Activated T-helper 1 cell treated with Interleukin-2 at 50 U/mL for 16 hours (primary cell): Measurements from ENCODE around the gene OSTM1.

Source experiments
- DNase-seq: peaks from one replicate; pipeline ENCODE4 v3.0.0-alpha.2; 2020; ENCODE audit warnings: low read depth

The OSTM1 gene, protein sequence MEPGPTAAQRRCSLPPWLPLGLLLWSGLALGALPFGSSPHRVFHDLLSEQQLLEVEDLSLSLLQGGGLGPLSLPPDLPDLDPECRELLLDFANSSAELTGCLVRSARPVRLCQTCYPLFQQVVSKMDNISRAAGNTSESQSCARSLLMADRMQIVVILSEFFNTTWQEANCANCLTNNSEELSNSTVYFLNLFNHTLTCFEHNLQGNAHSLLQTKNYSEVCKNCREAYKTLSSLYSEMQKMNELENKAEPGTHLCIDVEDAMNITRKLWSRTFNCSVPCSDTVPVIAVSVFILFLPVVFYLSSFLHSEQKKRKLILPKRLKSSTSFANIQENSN

GRCh38 chr6:108074359-108075144 is at the start of gene OSTM1:
Gene OSTM1, minus strand, starts transcription at chr6:108074741. Its CDS starts 90 bp downstream, at chr6:108074651.
- DNase-seq, result peak; percentile 94

GRCh38 chr6:108123946-108124345 is 49.4 kb upstream of the OSTM1 start:
- no peak for DNase-seq

DNA sequence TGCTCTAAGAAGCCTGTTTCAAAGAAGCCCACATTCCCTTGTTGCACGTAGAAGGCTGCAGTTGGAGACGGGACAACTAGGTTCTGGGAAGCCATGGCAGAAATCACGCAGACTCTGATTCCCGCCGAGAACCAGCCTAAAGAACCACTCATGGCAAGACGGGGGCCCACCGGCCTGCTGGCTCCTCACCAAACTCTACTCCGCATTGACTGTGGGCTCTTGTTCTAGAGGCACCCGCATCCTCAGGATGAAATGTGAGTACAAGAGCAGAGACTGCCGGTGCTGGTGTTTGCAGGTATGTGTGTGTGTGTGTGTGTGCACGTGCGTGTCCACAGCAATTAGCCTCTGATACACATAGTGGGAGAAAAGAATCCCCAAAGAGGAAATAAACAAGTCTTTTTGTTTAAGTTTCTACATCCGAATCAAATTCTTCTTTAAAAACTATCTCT is 49.0 kb upstream of the OSTM1 start:
- no peak for DNase-seq

DNA sequence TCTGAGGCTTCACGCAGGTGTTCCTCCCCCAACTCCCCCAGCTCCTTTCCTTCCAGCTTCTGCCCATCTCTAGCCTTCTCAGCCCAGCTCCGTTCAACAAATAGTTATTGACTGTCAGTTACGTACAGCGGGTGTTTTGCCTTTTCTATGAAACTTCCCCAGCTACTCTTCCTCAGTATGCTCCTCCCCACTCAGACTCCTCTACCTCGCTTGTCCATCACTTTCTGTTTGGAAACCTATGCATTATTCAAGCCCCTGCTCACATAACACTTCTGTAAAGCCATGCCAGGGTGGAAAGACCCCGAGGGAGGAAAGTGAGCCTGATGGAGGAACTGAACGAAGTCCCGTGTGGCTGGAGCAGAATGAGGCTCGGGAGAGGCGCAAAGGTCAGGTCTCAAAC is 47.1 kb upstream of the OSTM1 start:
- DNase-seq, result no peak

- DNase-seq, result no peak
Observed at GRCh38 chr6:108120311-108120710, 45.8 kb upstream of the OSTM1 start.

- no peak for DNase-seq
Observed at GRCh38 chr6:108119769-108120141, 45.2 kb upstream of the OSTM1 start.

DNA sequence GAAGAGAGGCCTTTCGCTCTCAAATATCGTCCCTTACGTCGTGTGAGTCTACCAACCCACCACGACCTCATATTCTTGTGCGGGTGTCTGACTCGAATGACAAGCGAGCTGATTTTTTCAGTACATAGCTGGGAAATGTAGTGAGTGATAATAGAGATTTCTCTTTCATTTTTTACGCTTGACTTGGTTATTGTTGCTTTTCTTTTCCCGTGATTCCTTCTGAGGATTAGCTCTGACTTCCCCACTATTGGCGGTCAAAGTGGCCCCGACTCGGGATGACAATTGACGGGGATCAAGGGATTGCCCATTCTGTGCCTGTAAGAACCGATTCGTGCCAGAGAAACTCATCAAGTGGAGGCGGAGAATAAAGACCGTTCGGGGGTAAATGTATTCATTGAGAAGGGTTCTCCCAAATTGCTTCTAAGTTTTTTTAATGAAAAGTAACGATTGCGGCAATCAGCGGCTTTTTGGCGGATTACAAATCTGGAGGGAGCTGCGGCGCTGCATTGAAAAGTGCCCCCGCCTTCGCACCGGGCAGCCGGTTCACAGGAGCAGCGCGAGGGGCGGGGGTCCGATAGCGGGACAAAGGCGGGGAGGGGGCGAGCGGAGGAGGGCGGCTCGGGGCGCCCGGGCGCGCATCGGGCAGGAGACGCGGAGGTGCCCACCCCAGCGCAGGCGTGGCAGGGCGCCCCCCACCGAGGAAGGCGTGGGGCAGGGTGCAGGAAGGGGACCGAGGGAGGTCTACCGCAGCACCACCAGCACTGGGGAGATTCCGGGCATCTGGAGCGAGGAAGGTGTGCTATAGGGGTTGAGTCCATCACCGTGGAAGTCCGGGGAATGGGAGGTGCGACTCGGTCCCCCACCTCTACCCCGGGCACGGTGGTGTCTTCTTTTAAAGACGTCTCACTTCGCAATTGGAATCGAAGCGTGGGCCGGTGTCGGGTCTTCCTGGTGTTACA is 44.5 kb upstream of the OSTM1 start:
- no peak for DNase-seq

GRCh38 chr6:108118359-108118724 is 43.8 kb upstream of the OSTM1 start:
- DNase-seq, result no peak

- no peak for DNase-seq
Observed at GRCh38 chr6:108117427-108118358, 43.2 kb upstream of the OSTM1 start.

DNA sequence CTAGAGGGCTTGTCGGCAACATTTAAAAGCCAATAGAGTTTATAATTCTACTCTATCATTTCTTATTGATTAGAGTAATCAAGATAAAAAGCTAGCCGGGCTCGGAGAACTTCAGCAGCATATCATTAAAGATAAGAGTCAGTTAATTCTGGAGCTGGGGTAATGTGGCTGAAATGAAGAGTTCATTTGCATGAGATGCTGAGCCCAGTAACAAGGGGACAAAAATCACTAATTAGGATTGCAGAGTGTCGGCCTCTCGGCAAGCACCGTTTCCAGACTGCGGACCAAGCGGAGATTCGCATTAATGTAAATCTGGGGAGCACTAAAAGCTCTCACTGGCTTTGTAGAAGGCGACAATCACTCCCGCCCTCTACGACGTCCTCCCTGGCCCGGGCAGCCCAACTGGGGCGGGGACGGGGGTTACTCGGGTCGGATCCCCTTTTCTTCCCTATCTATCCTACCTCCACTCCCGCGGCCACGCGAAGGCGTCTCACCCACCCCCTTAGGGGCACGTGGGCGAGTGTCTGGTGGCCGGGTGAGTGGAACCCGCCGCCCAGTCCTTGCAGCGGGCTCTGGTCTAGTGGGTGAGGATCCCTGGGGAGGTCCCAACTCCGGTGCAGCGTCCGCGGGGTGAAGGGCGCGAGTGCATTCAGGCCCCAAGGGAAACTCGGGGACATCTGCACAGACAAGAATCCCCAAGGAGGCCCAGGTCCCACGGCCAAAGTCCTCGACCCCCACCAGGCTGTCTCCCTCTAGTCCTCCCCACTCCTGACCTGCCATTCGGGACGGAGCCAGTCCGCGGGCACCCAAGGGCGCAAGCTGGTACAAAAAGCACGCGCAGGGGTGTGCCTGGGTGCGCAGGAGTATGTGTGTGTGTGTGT is 42.2 kb upstream of the OSTM1 start:
- no peak for DNase-seq

DNA sequence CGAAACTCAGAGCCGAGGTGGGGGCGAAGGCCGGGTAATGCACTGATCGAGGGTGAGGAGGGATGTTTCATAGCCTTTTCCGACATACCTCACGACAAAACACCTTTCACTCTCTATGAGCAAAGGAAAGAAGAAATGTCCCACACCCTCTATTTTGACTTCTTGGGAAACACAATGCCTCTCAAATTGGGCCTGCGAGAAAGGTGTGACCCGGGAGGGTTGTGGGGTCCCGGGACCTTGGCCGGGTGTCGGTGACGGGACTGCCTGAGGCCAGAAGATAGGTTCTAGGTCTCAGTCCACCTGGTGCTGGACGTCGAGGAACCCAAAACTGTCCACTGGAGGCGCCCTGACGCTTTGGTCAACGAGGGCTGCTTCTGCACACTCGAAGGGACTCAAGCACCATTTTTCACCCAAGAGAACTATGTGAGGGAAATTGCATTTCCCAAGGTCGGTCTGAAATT is 41.1 kb upstream of the OSTM1 start:
- no peak for DNase-seq

- no peak for DNase-seq
Observed at GRCh38 chr6:108114841-108115597, 40.5 kb upstream of the OSTM1 start.

- no peak for DNase-seq
Observed at GRCh38 chr6:108113557-108114519, 39.3 kb upstream of the OSTM1 start.

DNA sequence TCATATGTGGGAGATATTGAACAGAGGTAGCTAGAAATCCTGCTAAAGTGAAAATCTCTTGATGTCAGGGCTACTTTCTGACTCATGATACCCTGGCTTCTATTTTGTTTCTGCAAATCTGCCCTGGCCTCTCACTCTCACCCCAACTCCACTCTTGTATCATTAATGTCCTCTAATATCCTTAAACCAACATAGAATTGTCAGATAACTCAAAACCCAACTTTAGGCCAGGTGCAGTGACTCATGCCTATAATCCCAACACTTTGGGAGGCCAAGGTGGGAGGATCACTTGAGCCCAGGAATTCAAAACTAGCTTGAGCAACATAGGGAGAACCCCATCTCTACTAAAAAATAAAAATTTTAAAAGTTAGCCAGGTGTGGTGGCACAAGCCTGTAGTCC is 33.8 kb upstream of the OSTM1 start:
- DNase-seq, result no peak

GRCh38 chr6:108107102-108107501 is 32.6 kb upstream of the OSTM1 start:
- no peak for DNase-seq

DNA sequence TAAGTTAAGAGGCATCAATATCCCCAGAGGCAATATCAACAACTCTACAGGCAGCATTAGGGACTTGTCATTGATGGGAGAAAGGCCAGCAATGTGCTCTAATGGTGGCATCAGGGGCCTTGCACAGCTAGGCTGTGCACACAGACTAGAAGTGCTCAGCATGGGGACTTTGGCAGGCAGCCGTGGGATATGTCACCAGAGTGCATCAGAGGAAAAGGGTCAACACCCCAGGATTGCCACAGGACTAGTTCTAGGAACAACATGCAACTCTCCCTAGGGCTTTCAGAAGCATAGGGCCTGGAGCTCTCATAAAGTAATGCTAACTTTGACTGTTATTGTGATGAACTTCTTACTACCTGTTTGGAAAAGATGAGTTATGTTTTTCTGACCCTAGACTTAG is 32.2 kb upstream of the OSTM1 start:
- DNase-seq, result no peak

GRCh38 chr6:108106261-108106660 is 31.7 kb upstream of the OSTM1 start:
- DNase-seq, result no peak

DNA sequence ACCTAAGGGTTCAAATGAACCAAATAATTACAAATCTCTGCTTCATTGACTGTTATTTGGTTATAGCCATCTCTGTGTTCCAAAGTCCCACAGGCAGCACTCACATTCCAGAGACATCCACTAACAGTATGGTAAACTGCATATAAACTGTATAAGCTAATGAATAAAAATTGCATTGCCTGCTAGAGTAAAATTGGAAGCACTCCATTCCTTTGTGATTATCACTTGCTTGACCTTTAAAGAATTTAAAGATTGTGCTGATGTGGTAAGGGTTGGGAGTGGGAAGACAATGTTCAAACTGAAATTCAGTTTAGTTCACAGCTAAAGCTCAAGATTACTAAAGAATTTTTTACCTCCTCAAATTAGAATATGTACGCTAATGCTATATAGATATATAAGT is 31.0 kb upstream of the OSTM1 start:
- no peak for DNase-seq
